Stimulated activated CD8-positive, alpha-beta memory T cell treated with anti-CD3 and anti-CD28 coated beads, Interleukin-2, amount 100 ng/mL, for 48 hours (primary cell): Measurements from ENCODE around the gene ST8SIA1.
"Not testable (repeated sequence)": the region's sequence is repeated elsewhere in the genome, so short reads cannot be mapped to it uniquely, and the experiment has no call there.

Experiments
- DNase-seq, 2 donors: peaks; one replicate each; pipeline ENCODE4 v3.0.0-alpha.2; 2020; ENCODE audit warnings: low read depth in 2 of 2

Gene ST8SIA1

GRCh38 chr12:22172501-22172900 lies 162.0 kb downstream of the ST8SIA1 start:
- no peak for DNase-seq

GRCh38 chr12:22169376-22169775 lies 165.1 kb downstream of the ST8SIA1 start:
- no peak for DNase-seq

- DNase-seq: no peak
Observed at GRCh38 chr12:22164139-22164538, 170.4 kb downstream of the ST8SIA1 start.

- DNase-seq: no peak
Observed at GRCh38 chr12:22163594-22163993, 170.9 kb downstream of the ST8SIA1 start.

- DNase-seq: no peak
Observed at GRCh38 chr12:22160396-22161003, 174.0 kb downstream of the ST8SIA1 start.

GRCh38 chr12:22149286-22149685 lies 185.2 kb downstream of the ST8SIA1 start:
- DNase-seq: not testable (repeated sequence)

GRCh38 chr12:22146686-22147085 lies 187.8 kb downstream of the ST8SIA1 start:
- DNase-seq: not testable (repeated sequence)
